ENCODE measurements around the gene SYS1.
"Not testable (repeated sequence)": the region's sequence is repeated elsewhere in the genome, so short reads cannot be mapped to it uniquely, and the experiment has no call there.

SYS1 gene

DNA sequence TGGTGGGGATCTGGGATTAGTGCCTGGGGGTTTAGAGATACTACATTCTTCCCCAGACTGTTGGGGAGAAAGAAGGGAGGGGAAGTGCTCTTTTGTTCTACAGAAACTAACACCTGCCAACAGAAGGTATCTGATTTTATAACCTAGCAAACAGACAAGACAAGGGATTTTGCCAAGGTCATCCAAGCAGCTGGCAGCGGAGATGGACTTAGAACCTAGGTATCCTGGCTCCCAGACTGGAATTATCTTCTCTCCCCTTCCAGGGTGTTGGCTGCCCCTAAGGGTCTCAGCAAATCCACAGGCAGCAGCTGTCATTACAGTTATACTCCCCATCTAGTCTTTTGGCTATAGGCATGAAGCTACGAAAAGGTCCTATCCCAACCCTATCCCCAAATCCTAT is 23.2 kb upstream of the SYS1 start:
- DNase-seq (ENCODE audit: low read depth, low spot score), result no peak

DNA sequence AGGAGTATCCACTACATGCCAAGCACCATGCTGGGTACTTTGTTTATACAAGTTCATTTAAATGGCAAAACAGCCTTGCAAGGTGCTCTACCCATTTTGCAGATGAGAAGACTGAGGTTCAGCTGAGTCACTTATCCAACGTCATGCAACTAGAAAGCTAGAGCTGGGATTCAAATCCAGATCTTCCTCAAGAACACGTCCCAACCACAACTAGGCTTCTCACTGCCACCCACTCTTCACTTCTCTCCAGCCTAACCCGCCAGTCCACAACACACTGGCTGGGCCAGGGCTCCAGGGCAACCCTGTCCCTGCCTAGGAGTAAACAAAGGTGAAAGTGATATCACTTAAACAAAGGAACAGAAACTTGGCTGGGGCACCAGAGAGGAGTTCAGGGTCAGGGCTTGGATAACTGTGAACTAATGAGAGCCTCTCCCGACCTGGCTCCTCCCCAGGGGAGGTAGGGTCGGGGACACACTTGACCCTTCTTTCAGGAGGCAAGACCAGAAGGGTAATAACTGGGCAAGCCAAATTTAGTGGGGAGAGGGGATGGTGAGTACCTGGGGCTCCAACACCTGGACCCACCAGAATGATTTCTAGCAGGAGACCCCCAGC is 22.6 kb upstream of the SYS1 start:
- no peak for DNase-seq (ENCODE audit: low read depth, low spot score)

DNA sequence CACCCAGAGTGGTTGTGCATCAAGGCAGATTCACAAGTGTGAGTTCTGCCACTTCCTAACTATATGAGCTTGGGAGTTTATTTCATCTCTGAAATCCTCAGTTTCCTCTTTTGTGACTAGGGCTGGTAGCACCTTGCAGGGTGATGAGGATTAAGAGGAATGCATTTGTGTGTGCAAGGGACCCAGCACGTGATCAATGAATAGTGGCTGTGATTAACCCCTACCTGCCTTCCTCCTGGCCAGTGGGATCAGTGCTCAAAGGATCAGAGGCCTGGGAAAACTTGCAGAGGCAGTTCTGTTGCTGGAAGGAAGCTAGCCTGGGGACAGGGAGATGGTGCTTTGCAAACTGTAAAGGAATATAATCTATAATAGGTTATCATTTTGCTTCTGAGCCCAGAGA is 22.0 kb upstream of the SYS1 start:
- DNase-seq (ENCODE audit: low read depth, low spot score), result no peak

DNA sequence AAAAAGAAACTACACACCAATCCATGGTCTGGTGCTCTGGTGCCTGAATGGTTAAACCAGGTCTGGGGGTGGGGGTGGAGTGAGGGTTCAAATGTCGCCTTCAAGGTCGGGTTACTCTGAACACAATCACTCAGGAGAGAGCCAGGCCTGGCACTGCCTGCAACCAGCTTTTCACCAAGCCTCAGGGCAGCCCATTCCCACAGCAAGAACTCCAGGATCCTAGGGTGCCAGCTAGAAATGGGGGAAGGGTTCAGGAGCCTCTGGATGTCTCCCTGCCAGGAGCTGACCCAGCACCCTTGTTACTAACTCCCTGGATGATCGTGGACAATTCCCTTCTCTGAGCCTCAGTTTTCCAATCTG is 21.4 kb upstream of the SYS1 start:
- DNase-seq (ENCODE audit: low read depth, low spot score), result no peak

DNA sequence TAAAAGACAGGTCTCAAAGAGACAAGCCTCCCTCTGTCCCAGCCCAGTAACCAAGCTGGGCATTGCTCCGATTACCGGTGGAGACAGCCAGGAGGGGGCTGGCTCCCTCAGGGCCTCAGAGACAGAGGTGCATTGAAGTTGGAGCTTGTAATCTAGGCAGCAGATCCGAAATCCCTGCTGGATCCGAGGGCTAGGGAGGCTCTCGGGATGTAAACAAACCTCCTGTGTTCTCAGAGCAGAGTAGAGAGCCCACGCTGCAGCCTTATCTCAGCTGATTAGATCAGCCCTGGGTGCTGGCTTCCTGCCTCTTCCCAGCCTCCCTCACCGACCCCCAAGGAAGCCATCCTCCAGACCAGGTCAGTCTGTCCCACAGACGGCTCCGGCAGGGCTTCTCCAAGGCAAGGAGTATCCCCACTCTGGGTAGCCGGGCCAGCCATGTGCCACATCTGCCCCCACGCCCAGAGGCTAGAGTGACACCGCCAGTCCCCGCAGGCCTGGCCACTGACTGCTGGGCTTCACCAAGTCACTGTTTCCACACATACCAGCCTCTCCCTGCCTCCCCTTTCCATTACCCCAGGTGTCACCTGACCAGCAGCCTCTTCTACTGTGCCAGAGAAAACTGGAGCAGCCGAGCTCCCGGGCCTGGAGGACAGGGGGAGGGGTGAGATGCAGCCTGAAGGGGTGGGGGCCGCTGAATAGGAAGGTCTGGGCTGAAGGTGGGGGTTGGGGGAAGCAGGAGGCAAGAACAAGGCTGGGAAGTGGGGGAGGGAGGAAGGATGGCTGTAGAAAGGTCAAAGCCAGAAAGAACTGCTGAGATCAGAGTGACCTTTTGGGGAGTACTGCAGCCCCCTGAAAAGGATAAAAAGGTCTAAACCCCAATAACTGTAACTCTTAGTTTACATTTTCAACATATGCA is 20.8 kb upstream of the SYS1 start:
- no peak for DNase-seq (ENCODE audit: low read depth, low spot score)

DNA sequence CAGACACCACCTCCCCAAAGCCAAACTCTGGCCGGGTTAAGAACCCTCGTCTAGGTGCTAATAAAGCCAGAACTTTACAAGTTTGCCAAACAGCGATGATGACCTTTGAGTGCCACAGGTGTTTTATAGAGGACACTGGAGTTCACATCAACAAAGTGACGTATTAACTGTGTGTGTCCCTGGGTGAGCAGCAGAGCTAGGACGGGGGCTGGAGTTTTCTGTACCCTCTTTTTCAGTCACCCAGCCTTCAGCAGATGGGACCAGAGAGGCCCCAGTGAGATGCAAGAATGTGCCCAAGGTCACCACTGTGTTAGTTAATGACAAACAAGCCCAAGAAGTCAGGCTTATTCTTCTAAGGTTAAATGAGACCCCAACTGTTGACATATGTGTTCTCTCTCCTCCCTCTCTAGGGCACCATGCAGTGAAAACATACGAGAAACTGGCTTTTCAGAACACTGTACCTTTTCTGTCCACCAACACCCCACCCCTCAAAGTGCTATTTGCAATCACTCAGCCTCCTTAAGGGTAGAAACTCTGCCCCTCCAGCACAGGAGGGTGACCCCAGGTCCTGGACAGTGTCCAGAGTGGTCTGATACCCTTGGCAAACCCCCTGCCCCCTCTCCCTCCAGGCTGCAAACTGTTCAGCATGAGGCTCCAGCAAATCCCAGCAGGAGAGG is 20.0 kb upstream of the SYS1 start:
- no peak for DNase-seq (ENCODE audit: low read depth, low spot score)

DNA sequence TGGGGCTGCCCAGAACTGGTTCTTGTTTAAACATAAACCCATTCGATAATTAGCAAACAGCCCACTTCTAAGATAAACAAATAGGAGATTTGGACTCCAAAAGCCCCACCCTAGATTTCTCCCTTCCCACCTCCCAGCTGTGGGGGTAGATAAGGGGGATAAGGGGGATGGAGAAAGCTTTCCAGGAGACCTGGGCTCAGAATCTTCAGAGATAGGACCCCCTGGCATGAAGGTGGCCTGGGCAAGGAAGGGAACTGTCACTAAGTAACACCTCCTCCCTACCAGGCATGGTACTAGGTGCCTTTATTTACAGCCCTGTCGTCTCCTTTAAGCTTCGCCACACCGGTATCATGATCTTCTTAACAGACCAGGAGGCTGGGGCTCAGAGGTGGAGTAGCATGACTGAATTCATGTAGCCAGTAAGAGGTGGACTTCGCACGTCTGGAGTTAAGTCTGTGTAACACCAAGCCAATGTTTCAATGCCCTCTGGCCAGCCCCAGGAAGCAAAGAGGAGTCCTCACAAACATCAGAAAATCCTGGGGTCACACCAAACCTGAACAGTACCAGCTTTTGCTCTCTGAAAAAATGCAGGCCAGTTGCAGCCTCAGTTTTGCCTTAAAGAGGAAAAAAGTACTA is 19.3 kb upstream of the SYS1 start:
- DNase-seq (ENCODE audit: low read depth, low spot score), result no peak

DNA sequence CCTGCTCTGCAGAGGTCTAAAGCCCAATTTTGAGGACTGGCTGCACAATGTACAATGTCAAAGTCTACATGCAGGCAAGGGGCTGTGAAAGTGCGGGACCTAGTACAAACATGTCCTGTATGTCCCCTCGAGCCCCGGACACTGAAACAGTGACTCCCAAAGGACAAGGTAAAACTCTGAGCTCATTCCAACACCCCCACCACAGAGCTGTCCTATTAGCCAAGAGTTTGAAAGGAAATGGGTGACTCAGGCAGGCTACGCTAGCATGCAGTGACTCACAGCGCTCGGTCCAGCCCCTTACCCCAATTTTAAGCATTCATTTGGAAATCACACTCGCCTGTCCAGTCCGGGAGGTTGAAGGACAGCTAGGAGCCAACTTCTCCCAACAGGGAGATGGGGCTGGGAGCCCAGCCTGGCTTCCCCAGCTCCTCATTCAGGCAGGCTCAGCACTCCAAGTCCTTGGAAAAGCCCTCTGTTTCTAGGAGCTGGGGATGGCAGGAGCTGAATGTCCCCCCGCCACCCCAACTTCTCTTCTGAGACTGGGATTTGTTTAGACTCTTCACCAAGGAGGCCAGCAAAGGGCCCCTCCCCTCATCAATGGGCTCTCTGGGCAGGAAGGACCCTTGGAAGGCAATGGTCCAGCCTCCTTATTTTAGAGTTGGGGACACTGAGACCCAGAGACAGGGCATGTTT is 18.6 kb upstream of the SYS1 start:
- no peak for DNase-seq (ENCODE audit: low read depth, low spot score)

DNA sequence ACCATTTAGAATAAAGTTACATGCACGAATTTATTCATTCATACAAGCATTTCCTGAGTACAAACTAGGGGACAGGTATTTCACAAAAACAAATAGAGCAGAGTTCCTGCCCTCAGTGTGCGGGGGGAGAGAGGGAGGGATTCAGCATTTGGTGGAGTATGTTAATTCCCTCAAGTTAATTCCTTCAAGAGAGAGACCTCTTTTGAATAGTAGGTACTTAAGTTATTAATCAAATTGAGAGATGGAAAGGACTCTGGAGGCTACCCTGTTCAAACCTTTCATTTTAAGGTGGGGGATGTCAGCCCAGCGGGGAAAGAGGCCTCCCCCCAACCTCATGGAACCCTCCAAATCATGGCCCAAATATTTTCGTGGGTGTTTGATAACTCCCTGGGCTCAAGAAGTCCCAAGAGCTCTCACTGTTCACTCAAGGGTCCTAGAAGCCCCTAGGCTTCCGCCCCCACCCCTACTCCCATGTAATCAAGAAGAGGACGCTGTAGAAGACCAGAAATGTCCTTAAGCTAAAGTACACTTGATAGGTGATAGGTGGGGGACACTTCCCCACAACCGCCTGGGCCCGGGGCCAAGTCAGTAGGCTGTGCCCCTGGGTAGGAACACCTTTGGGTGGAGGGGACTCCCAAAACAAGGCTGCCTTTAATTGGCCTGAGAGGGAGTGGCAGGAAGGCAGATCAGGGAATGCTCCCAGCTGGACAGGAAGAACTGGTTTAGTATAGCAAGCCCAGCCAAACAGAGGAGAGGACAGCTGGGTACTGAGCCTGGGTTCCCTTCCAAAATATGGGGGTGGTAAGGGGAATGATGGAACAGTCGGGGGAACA is 17.6 kb upstream of the SYS1 start:
- DNase-seq (ENCODE audit: low read depth, low spot score), result no peak

DNA sequence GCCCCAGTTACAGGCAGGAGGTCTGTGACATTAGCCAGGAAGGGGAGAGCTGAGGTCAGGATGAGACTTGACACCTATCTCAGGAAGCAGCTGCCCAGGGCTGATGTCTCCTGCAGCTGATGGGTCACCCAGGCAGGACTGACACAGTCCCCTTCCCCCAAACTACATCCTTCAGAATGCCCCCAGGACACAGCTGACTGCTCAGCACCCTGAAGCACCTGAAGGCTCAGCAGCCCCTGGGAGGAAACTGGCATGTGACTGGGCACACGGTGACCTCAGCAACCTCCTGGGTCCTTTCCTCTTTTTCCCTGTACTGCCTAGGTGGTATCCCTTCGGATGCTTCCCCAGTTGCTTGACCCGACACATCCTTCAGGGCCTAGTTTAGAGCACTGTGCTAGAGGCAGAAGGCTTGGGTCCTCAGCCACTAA is 16.7 kb upstream of the SYS1 start:
- no peak for DNase-seq (ENCODE audit: low read depth, low spot score)

DNA sequence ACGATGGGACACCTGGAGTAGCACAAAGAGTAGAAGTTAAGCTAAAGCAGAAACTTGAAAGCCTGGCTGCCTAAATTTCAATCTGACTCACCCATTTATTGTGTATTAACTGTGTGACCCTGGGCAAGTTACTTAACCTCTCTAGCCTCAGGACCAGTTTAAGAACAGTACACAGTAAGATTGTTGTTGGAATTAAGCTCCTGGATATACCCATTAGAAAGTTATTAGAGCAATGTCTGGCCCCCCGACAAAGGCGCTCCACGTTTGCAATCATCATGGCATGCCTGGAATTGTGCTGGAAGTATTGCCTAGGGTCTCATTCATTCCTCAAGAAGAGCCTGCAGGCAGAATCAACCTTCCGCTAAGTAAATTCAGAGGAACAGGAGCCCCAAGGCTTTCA is 16.1 kb upstream of the SYS1 start:
- no peak for DNase-seq (ENCODE audit: low read depth, low spot score)

DNA sequence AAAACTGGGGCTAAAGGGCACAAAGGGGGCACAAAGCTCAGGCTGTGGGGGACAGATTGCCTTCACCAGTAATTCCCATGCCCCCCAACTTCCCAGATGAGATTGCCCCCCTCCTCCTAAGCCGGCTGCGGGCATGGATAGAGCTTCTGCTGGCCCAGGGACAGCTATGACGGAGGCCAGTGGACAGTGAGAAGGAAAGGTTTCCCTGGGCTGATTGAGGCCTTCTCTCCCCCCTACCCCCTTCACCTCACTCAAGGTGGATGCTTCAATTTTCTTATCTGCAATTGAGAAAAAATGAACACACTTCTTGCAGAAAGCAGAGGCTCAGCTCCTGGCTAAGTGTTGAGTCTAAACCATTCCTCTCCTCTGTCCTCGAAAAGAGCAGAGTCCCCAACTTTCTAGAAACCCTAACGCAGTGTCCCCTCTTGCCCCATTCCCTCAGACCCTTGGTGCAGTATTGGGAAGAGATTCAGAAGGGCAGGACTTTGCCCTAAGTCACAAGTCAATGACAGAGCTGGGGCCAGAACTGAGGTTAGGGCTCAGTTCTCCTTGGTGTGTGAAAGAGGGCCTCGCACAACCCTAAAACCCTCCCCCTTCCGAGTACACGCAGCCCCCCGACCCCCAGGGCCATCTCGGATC is 15.5 kb upstream of the SYS1 start:
- DNase-seq (ENCODE audit: low read depth, low spot score), result no peak

DNA sequence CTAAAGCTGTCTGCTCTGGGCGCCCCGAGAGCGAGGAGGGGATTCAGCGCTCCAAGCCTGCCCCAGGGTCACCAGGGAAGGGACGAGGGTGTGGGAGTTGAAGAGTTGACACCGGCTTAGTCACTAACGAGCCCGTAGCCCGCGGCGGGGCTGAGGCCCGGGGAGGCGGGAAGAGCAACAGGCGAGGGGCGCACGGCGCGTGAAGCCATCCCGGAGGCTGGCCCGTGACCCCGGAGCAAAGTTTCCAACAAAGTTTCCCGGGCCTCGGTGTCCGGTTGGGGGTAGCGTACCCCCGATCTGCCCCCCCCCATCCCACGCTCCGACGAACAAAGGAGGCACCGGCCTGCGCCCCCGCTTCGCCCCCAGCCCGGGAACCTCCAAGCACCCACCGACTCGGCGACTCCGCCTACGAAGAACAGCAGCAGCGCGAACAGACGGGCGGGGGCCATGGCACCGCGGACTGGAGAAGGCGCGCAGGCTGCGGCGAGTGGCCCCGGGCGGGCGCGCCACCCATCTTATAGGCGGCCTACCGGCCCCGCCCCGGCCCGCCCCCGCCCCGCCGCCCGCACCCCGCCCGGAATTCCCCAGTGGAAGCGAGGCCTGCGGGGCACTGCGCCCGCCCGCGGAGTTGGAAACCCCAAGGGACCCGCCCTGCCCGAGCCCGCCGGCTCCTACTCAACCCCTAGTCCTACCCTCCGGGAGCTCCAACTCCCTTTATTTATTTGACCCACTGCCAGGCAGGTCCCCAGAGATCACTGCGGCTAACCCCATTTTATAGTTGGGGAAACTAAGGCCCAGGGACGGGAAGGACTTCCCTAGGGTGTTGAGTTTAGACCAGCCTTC is 14.8 kb upstream of the SYS1 start, which contains the start of gene SDC4:
SDC4 (minus strand) TSS at position 489 of the 843 bp plus-strand sequence; CDS start at position 449, 40 bp downstream.
- no peak for DNase-seq (ENCODE audit: low read depth, low spot score)

DNA sequence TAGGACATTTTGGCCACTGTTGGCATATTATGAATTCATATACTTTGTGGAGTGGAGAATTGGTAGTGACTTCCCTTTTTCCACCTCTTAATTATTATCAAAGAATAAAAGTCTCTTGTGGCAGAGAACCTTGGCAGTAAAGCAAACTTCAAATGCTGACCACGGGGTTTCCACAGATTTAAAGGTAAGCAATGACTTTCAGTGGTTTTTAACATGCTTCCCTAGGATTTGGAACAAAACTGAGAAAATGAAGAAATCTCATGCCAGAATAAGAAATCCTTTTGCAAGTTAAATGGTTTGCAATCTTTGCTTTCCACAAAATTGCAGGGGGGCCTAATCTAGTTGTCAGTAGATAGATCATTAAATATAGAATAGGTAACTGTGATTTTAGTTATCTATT is 12.7 kb upstream of the SYS1 start:
- no peak for DNase-seq (ENCODE audit: low read depth, low spot score)

DNA sequence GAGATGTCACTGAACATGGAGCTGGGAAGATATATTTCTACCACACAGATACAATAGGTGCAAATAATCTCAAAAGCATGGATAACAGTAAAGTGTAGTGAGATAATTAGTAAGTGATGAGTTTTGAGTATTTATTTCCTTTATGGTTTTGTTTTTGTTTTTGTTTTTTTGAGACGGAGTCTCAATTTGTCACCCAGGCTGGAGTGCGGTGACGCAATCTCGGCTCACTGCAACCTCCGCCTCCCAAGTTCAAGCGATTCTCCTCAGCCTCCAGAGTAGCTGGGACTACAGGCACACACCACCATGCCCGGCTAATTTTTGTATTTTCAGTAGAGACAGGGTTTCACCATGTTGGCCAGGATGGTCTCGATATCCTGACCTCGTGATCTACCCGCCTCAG is 12.2 kb upstream of the SYS1 start:
- not testable (repeated sequence) for DNase-seq (ENCODE audit: low read depth, low spot score)

DNA sequence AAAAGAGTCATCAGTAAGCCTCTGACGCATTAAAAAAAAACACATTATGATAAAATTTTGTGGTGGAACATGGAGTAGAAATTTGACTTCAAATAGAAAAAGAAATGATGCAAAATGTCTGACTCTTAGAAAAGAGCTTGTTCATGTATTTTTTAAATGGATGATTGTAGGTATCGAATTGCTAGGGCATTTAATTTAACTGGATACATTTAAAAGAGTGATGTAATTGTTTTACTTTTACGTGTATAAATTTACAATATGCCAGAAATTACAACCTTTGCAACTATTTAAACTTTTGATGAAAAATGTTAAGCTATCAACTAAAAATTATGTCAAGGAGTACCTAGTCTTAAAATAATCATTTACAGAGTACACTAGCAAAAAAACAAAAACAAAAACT is 10.2 kb upstream of the SYS1 start:
- no peak for DNase-seq (ENCODE audit: low read depth, low spot score)

DNA sequence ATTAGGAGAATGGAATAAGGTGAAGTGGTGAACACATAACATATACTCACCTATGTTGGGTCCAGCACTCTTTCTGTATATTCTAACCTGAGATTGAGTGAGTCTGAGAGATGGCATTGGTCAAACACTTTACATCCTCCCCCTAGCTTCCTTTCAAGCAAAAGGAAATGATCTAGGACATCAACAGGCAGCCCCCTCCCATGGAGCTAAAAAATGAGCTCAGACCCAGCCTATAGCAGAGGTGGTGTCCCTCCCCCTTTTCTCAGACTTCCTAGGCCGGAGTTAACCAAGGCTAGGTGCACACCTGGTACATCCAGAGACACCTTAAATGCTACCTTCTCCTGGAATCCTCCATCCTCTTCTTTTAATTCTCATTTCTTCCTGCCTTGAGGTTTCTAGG is 9.2 kb upstream of the SYS1 start:
- DNase-seq (ENCODE audit: low read depth, low spot score), result no peak

DNA sequence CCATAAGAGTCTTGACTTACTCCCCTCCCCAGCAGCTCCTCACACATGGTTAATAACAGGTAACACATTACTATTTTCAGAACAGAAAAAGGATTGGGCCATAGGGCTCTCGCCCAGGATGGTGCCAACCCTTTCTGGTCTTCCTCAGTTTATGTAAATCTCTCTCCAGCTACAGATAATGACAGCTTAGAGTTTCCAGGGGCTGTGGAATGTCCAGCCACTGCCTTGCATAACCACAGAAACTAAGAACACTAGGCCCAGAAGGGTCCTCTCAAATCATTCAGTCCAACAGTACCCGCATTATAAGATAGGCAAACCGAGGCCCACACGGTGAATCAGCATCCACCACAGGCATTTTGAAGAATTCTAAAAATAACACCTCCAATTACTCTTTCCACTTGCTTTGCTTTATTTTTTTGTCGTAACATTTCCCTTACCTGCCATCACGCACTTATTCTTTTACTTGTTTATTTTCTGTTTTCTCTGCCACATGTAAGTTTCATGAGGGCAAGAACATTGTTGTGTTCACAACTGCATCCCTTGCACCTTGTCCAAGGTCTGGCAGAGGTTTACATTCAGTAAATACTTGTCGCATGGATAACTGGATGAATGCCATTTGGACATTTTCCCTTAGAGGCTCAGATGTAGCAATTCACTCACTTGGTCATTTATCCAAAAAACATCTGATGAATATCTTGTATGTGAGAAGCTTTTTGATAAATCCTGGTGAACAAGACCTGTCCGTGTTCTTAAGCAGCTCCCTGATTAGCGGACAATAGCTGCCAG is 8.3 kb upstream of the SYS1 start:
- no peak for DNase-seq (ENCODE audit: low read depth, low spot score)

Data from brain pericyte (primary cell).